ENCODE results near the gene ABCG4.

DNA sequence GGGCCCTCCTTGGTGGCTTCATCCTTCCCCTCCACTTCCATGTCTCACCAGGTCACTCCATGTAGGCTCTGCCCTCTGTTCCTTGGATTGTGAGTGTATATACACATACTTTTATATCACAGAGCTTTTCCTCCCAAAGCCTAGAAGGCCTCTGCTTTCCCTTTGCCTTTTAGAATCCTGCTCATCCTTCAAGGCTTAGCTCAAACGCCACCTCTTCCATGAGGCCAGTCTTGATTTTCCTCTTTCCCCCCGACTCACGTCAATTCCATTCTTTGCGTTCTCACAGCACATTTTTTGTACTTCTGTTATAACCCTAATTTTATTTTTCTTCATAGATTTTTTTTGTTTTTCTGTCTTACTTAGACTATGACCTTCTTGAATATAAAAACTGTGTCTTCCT lies 3.8 kb downstream of the ABCG4 start:
- no peak for TF ChIP-seq ELF1 (IDR thresholded peaks at IDR 0.05; ENCODE audit: borderline replicate concordance, low read depth)
- no peak for TF ChIP-seq POLR2AphosphoS5 (IDR thresholded peaks at IDR 0.05; ENCODE audit: low read depth, low read length)
- no peak for TF ChIP-seq POLR2A (IDR thresholded peaks at IDR 0.05; ENCODE audit: borderline replicate concordance, extremely low read depth, insufficient read depth, insufficient read length)
- TF ChIP-seq, protein P1, sequence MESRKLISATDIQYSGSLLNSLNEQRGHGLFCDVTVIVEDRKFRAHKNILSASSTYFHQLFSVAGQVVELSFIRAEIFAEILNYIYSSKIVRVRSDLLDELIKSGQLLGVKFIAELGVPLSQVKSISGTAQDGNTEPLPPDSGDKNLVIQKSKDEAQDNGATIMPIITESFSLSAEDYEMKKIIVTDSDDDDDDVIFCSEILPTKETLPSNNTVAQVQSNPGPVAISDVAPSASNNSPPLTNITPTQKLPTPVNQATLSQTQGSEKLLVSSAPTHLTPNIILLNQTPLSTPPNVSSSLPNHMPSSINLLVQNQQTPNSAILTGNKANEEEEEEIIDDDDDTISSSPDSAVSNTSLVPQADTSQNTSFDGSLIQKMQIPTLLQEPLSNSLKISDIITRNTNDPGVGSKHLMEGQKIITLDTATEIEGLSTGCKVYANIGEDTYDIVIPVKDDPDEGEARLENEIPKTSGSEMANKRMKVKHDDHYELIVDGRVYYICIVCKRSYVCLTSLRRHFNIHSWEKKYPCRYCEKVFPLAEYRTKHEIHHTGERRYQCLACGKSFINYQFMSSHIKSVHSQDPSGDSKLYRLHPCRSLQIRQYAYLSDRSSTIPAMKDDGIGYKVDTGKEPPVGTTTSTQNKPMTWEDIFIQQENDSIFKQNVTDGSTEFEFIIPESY (IDR thresholded peaks at IDR 0.05; ENCODE audit: extremely low read depth, insufficient replicate concordance, low read length), result no peak
- TF ChIP-seq, protein P2, sequence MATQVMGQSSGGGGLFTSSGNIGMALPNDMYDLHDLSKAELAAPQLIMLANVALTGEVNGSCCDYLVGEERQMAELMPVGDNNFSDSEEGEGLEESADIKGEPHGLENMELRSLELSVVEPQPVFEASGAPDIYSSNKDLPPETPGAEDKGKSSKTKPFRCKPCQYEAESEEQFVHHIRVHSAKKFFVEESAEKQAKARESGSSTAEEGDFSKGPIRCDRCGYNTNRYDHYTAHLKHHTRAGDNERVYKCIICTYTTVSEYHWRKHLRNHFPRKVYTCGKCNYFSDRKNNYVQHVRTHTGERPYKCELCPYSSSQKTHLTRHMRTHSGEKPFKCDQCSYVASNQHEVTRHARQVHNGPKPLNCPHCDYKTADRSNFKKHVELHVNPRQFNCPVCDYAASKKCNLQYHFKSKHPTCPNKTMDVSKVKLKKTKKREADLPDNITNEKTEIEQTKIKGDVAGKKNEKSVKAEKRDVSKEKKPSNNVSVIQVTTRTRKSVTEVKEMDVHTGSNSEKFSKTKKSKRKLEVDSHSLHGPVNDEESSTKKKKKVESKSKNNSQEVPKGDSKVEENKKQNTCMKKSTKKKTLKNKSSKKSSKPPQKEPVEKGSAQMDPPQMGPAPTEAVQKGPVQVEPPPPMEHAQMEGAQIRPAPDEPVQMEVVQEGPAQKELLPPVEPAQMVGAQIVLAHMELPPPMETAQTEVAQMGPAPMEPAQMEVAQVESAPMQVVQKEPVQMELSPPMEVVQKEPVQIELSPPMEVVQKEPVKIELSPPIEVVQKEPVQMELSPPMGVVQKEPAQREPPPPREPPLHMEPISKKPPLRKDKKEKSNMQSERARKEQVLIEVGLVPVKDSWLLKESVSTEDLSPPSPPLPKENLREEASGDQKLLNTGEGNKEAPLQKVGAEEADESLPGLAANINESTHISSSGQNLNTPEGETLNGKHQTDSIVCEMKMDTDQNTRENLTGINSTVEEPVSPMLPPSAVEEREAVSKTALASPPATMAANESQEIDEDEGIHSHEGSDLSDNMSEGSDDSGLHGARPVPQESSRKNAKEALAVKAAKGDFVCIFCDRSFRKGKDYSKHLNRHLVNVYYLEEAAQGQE (IDR thresholded peaks at IDR 0.05; ENCODE audit: low read depth), result no peak
- no peak for TF ChIP-seq EZH2phosphoT487 (IDR thresholded peaks at IDR 0.05; ENCODE audit: borderline replicate concordance)
- no peak for TF ChIP-seq RAD21 (IDR thresholded peaks at IDR 0.05; ENCODE audit: low read depth)
- TF ChIP-seq, protein P3, sequence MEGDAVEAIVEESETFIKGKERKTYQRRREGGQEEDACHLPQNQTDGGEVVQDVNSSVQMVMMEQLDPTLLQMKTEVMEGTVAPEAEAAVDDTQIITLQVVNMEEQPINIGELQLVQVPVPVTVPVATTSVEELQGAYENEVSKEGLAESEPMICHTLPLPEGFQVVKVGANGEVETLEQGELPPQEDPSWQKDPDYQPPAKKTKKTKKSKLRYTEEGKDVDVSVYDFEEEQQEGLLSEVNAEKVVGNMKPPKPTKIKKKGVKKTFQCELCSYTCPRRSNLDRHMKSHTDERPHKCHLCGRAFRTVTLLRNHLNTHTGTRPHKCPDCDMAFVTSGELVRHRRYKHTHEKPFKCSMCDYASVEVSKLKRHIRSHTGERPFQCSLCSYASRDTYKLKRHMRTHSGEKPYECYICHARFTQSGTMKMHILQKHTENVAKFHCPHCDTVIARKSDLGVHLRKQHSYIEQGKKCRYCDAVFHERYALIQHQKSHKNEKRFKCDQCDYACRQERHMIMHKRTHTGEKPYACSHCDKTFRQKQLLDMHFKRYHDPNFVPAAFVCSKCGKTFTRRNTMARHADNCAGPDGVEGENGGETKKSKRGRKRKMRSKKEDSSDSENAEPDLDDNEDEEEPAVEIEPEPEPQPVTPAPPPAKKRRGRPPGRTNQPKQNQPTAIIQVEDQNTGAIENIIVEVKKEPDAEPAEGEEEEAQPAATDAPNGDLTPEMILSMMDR (IDR thresholded peaks at IDR 0.05 in 2 of 3, conservative IDR thresholded peaks at IDR 0.05 in 1 of 3; ENCODE audit: borderline replicate concordance in 1 of 3, insufficient read depth in 1 of 3, low read depth in 2 of 3, low read length in 2 of 3), result no peak
- no peak for TF ChIP-seq ZNF274 (IDR thresholded peaks at IDR 0.05; ENCODE audit: low read depth, low read length)
- no peak for TF ChIP-seq SP1 (IDR thresholded peaks at IDR 0.05; ENCODE audit: low read depth)
- no peak for TF ChIP-seq CEBPB (IDR thresholded peaks at IDR 0.05; ENCODE audit: low read depth)
